GM19023 (cell line): ENCODE data around the gene PSMD13.

ENCODE experiments used
- ATAC-seq: cut with Tn5 transposase; IDR thresholded peaks from one replicate; pipeline ENCODE4 v1.9.1; 2021; ENCODE audit warnings: mild to moderate bottlenecking, moderate library complexity; ENCODE audit not compliant: unreplicated experiment

Gene PSMD13

DNA sequence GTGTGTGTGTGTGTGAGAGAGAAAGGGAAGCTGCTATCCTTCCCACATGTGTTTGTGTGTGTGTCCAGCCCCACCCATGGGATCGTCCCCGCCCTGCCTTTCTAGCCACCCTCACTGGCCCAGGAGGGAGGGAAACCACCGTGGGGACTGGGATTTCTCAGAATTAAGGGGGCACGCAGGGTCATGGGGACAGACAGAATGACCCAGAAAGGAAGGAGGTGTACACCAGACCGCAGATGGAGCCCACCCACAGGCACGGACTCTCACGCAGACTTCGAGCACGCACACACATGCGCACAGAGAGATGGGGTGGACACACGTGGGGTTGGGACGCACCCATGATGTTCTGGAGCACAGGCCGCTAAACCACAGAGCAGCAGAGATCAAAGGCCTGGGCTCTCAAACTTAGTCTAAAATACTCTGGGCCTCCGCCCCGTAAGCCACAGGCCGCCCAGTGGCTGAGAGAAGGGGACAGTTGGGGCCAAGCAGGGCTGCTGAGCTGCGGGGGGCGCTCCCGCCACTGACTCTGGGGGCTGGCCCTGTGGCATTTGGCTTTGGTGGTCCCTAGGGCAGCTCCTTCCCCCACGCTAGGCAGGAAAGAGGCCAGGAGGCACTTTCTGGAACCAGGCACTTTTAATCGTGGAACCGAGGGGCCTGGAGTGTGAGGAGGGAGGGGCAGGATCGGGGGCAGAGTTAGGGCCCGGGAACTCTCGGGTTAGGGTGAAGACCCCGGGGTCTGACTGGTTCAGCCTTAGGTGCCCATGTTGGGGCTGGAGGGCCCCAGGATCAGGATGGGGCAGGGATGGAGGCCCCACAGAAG, 61.0 kb downstream of the PSMD13 start:
- no peak for ATAC-seq

DNA sequence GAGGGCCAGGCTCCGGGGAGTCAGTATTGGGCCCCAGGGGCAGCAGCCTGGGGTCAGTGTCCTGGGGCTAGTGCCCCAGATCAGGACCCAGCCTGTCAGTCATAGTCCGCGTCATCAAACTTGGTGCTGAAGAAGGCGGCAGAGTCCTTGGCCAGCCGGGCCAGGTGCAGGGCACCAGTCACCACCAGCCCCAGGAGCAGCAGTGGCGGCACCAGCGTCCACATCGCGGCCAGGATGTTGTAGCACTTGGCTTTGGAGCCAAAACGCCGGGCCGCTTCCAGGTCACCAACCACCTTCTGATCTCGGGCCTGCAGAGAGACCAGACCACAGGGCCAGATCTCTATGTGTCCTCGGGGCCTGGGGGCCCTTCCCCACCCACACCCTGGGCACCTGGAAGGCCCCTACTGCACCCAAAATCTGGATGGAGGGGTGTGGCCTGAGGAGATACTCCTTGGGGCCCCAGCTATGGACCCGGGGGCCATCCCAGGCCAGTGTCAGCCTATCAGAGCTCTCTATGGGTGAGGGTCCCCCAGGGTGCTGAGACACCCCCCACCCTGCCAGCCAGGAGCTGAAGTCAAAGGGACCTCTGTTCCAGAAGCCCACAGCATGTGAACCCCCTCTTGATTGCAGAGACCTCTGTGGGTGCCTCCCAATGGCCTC, 61.8 kb downstream of the PSMD13 start:
- ATAC-seq = no peak

DNA sequence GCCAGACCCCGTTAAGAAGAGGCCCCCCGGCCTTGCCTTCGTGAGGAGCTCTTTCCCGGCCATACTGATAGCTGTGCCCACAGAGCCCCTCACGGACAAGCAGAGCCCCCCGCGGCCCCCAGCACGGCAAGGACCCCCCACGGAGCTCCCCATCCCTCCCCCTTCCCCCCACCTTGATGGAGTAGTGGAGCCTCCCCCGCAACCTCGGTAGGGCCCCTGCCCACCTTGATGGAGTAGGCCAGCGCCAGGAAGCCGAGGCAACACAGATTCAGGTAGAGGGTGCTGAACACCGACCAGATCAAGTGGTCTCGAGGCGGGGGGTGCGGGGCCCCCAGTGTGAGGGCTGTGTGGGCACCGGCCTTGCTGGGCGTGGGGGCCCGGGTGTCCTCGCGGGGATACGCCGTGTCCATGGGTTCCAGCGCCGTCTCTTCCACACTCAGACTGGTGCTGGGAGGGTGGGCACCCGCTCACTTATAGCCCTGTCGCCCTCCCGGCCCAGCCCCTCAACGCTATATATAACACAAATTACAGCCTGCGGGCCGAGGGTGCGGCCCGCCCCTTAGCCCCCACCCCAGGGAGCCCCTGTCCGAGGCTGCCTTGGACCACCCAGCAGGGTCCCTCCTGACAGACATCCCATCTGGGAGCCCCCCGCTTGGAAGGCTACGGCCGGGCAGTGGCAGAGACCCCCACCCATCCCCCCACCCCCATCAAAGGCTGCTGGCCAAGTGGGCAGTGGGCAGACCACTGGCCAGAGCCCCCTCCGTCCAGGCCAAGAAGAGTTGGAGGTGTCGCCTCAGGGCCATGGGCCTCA, 62.5 kb downstream of the PSMD13 start, which contains the start of gene IFITM5:
TSS of gene IFITM5 (minus strand) at position 446 of the 811 bp plus-strand sequence. CDS start at position 410, 36 bp downstream.
- no peak for ATAC-seq

DNA sequence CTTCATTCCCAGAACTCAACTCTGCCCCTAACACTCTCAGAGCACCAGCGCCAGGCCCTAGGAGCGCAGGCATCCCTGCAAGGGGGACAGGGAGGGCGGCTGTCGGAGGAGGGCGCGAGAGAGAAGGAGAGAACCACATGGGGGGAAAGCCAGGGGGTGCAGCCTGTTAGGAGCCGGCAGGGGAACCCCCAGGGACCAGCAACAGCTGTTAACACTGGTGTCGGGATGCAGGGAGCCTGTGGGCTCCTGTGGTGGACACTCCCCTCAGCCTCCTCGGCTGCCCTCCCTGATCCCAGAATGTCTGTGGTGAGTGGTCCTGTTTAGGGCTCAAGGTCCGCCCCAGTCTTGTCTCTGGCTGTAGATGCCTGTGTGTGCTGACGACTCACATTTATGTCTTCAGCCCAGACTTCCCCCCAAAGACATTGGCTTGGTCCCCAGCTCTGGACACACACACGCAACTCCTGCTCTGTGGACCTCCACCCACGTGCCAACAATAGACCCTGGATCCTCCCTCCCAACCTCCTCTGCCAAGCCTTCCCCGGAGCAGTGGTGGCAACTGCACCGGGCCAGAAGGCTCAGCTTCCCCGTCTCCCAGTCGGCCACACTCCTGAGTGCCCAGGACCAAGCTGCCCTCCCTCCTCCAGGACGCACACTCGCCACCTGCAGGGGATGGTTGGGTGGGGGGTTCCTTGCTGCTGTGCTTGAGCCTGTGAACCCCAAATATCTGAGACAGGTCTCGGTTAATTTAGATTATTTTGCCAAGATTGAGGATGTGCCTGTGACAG, 63.4 kb downstream of the PSMD13 start:
- no peak for ATAC-seq
